Myocyte (in vitro differentiated cells): ENCODE data around the gene TANGO6. TPM values are rescaled to one million over a fixed set of nuclear protein-coding genes. Genes with fewer than 3 reads are reported as not detected.
"Not testable (repeated sequence)": the region's sequence is repeated elsewhere in the genome, so short reads cannot be mapped to it uniquely, and the experiment has no call there.

Experiments
- DNase-seq: peaks from one replicate; pipeline ENCODE4 v3.0.0-alpha.2; 2012; ENCODE audit warnings: low read depth
- total RNA-seq: library from RNA; depleted of rRNA; stranded (reverse); fragments of >200 nt; gene quantifications from 2 replicates; pipeline ENCODE4 v1.2.3, GENCODE V29; 2014

TANGO6 gene
- total RNA-seq, 1 donor from 2014 or later = 11.4 TPM

GRCh38 chr16:69114346-69114975 is 271.1 kb downstream of the TANGO6 start:
- DNase-seq = no peak

GRCh38 chr16:69114976-69115355 is 271.6 kb downstream of the TANGO6 start:
- DNase-seq = no peak

- no peak for DNase-seq
Measured at GRCh38 chr16:69115361-69115760, 272.0 kb downstream of the TANGO6 start.

GRCh38 chr16:69115837-69116236 is 272.5 kb downstream of the TANGO6 start:
- no peak for DNase-seq

DNA sequence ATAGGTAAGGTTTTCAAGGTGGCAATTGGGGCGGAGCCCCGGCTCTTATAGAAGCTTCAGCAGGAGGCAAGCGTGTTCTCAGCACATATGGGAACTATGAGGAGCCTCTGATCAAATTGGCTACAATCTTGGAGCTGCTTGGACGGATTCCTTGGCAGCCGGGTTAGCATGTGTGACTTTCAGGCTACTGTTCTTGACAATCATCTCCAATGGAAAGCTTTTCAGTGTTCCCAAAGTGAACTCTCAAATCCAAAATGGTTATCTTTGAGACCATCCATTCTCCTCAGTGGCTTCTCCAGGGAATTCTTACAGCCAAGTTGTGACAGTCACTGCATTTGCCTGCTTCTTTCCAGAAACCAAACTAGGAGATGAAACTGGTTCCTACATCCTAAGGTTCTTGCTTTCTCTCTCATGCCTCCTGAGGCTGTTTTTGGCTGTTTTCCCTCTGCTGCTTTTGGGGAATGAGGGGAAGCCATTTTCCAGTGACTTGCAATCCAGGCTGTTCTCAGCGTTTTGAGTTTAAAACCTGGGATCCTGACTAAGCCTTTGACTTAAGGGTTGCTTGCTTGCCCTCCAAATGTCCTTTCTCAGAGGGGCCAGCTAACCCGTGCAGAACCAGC is 273.0 kb downstream of the TANGO6 start:
- no peak for DNase-seq

DNA sequence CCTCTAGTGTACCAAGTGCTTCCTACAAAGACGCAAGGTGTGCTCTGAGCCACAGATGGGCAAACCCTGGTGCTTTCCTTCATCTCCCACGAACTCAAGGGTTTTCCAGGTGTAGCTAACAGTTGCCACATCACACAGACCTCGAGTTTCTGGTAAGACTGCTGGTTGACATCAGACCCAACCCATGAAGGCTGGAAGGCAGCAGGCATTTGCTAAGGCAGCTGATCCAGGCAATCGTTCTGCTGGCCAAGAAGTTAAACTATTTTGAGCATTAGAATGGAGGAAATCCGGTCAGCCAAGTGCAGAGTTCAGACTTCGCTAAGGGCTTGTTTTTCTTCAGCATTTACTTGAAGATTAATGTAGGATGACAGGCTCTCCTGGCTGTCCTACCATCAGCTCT is 273.6 kb downstream of the TANGO6 start:
- DNase-seq = no peak

DNA sequence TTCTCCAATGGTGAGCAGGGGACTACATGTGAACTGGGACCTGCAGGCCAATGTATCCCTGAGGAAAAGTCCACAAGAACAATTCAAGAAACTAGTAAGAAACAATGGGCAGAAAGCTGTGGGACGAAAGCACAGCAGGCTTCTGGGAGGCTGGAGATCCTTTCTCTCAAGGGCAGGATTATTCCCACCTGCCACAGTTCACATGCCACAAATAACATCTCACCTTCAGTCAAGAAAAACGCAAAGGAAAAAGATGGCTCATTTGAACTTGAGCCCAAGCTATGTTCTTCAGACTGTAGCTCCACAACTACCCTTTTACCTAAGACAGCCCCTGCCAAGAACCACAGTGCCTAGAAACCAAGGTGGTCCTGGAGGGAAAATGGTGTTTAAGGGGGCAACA is 275.1 kb downstream of the TANGO6 start:
- DNase-seq = no peak

DNA sequence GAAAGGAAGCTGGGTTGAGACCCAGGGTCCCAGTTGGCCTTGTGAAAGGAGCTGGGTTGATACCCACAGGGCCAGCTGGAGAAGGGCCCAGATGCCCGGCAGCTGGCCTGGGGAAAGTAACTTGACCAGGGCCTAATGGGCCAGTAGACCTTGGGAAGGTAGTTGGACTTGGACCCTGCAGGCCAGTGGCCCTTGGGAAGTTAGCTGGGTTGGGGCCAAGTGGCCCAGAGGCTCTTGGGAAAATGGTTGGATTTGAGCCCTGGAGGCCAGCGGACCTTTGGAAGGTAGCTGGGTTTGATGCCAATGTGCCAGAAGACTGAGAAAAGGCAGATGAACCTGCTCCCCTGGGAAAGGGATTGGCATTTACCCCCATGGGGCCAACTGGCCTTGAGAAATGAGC is 275.7 kb downstream of the TANGO6 start:
- no peak for DNase-seq

DNA sequence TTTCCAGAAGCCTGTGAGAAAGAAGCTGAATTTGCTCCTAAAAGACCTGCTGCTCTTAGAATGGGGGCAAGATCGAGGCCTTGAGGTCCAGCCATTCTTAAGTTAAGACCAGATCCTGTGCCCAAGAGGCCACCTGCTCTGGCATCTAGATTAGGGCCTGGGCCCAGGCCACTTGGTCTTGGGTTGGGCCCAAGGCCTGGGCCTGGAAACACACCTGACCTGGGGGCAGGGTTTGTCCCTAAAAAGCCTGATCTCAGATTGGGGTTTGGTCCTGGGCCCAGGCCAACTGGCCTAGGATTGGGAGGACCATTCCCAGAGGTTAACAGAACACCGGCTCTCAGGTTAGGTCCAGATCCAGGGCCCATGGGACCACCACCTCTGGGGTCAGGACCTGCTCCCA is 276.2 kb downstream of the TANGO6 start:
- DNase-seq = no peak

DNA sequence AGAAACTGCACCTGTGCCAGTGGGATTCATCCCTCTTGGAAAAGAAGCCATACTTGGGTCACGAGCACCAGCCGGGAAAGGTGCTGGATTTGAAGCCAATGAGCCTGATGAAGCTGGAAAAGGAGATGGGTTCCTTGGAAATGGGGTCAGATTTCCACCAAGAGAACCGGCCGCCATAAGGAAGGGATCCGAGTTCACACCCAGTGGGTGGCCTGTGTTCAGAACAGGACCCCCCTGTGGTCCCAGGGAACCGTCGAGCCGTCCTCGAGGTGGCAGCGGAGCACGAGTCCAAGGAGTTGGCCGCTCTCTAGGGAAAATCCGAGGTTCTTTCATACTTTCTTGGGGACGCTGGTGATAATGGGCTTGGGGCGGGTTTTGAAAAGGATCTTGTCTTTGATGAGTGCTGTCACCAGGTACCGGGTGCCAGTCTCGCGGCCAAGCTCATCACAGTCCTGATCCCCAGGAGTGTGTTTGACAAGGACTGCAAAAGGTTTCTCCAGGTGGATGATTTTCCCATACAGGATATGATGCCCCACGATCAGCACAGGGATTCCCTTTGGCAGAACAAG is 276.8 kb downstream of the TANGO6 start:
- DNase-seq = no peak

DNA sequence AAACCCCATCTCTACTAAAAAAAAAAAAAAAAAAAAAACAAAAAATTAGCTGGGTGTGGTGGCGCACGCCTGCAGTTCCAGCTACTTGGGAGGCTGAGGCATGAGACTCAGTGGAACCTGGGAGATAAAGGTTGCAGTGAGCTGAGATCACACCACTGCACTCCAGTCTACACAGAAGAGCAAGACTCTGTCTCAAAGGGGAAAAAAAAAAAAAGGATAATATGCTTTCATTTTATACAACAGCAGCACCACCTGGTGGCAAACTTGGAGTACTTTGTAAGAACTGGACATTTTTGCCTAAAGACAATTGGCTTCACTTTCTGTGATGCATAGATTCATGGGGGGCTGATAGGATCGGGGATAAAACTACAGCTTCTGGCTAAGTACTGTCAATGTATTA is 280.6 kb downstream of the TANGO6 start:
- peak; percentile 78 for DNase-seq

GRCh38 chr16:69124406-69124805 is 281.1 kb downstream of the TANGO6 start:
- DNase-seq = not testable (repeated sequence)

DNA sequence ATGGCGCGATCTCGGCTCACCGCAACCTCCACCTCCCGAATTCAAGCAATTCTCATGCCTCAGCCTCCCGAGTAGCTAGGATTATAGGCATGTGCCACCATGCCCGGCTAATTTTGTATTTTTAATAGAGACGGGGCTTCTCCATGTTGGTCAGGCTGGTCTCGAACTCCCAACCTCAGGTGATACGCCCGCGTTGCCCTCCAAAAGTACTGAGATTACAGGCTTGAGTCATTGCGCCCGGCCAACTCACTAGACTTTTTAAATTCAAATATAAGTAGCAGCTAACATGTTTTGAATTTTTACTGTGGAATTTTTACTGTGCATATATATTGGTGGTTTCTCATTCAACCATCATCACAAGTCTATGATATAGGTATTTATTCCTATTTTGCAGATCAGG is 281.6 kb downstream of the TANGO6 start:
- DNase-seq = not testable (repeated sequence)

GRCh38 chr16:69126221-69126620 is 282.9 kb downstream of the TANGO6 start:
- DNase-seq = no peak

GRCh38 chr16:69126801-69127200 is 283.5 kb downstream of the TANGO6 start:
- DNase-seq = not testable (repeated sequence)

- DNase-seq = no peak
Measured at GRCh38 chr16:69127966-69128510, 284.7 kb downstream of the TANGO6 start.

DNA sequence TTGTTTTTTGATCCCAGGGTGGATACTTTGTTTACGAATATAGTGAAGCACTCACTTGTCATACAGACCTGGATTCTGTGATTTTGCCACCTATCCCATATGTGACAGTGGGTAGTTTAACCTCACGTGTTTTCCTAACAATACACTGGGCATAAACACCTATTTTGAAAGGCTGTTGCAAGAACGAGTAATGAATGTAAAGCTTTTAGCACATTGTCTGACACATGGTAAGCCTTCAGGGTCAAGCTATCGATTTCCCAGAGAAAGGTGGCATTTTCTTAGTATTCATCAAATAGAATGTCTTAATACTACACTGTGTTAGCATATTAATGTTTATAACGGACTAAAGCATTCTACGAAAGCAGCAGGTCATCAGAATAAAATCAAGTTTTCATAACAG is 287.1 kb downstream of the TANGO6 start:
- DNase-seq = no peak

- DNase-seq = no peak
Measured at GRCh38 chr16:69131167-69131838, 288.0 kb downstream of the TANGO6 start.

GRCh38 chr16:69131839-69132423 is 288.6 kb downstream of the TANGO6 start:
- DNase-seq = peak; percentile 73

GRCh38 chr16:69132424-69133252 is 289.3 kb downstream of the TANGO6 start, which contains the start of the genes CHTF8 and UTP4:
Gene CHTF8 (minus strand): TSS chr16:69132588. CDS start chr16:69121458, 11,130 bp downstream.
Gene UTP4 (plus strand): TSS chr16:69132649. CDS start chr16:69133460, 811 bp downstream.
- DNase-seq = peak; percentile 83
